ENCODE measurements around the gene RAPGEFL1. TPM values are rescaled to one million over a fixed set of nuclear protein-coding genes. Genes with fewer than 3 reads are reported as not detected.
"Not testable (repeated sequence)": the region's sequence is repeated elsewhere in the genome, so short reads cannot be mapped to it uniquely, and the experiment has no call there.

RAPGEFL1 gene
- total RNA-seq, 1 donor from 2014 or later, result 9.3 TPM

DNA sequence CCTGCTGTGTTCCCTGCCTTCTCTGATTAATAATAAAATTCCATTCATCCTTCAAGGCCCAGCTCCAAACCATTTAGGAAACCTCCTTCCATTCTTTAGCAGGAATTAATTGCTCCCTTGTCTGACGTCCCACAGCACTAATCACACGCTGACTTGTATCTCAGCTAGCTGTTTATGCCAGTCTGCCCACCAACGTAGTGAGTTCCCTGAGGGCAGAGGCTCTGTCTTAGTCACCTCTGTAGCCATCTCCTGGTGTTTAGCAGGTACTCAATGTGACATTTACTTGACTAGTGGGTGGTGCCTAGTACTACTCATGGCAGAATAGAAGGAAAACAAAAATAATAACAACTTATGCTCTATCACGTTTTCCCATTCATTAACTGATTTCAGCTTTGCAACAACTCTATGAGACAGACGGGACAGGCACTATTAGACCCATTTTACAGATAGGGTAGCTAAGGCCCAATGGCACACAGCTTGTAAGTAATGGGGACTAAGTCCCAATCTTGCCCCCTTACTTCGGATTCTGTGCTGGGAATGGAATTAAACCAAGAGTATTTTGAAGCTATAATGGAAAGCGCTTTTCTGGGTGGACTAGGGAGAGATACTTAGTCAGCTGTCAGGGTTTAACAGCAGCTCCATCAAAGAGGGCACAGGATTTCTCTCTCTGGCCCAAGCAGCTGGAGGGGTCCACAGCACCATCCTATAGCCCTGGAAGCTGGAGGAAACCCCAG lies 40.9 kb downstream of the RAPGEFL1 start:
- peak overlapping the region; percentile 84 for H3K27ac ChIP-seq

DNA sequence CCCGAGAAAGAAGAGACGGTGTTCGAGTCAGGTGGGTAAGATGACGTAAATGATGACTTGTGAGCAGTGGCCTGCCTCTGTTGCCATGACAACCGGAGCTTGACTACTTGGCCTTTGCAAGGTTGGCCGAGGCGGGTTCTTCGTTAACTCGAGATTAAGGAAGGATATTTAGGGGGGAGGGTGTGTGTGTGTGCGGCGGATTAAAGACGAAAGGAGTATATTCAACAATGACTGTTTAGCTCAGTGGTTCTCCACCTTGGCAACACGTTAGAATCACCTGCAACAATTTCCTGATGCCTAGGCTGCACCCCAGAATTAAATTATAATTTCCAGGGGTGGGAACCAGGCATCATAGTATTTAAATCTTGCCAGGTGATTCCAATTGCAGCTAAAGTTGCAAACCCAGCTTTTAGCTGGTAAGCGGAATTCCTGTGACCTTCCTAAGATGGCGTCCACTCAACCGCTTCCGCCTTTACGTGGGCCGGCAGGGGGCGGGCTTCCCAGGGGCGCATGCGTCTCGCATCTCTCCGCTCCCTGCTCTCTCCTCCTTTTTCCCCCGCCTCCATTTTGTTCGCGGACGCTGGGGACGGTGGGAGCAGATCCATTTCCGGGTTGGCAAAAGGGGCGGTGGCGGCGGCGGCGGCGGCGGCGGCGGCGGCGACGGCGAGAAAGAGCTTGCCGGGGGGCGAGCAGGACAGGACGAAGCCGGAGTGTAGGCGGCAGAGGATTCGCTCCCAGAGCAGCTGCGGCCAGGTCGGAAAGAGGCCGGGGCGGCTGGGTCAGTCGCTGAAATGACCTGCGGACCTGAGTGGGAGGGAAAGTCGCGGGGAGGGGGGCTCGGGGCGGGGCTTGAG lies 41.7 kb downstream of the RAPGEFL1 start, which contains the start of gene WIPF2:
Gene WIPF2 (plus strand): TSS at position 565 of the 854 bp plus-strand sequence. CDS start 37,156 bp downstream, outside the sequence.
- Histone ChIP-seq H3K27me3 (ENCODE audit: low read depth) (no peaks in the 10 kb centered on the region), H3K9me3 (no peaks in the 10 kb centered on the region), H3K36me3 (no peaks in the 10 kb centered on the region), H3K4me1 (peaks cover 18% of the 10 kb centered on the region), H3K27ac (peak within 1 kb of the TSS; percentile 84), H3K4me3 (peak within 1 kb of the TSS; percentile 75)
- TF ChIP-seq, protein P1, sequence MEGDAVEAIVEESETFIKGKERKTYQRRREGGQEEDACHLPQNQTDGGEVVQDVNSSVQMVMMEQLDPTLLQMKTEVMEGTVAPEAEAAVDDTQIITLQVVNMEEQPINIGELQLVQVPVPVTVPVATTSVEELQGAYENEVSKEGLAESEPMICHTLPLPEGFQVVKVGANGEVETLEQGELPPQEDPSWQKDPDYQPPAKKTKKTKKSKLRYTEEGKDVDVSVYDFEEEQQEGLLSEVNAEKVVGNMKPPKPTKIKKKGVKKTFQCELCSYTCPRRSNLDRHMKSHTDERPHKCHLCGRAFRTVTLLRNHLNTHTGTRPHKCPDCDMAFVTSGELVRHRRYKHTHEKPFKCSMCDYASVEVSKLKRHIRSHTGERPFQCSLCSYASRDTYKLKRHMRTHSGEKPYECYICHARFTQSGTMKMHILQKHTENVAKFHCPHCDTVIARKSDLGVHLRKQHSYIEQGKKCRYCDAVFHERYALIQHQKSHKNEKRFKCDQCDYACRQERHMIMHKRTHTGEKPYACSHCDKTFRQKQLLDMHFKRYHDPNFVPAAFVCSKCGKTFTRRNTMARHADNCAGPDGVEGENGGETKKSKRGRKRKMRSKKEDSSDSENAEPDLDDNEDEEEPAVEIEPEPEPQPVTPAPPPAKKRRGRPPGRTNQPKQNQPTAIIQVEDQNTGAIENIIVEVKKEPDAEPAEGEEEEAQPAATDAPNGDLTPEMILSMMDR (IDR thresholded peaks at IDR 0.05), result peak; percentile 75
- ATAC-seq, result peak; percentile 98 to 99
- peak; percentile 97 for DNase-seq
- intact Hi-C loops (cut with DNase I), result no loop called here

More for the DNA sequence above, 40.9 kb downstream of the RAPGEFL1 start:
- ATAC-seq (no peak), DNase-seq (no peak)
- TF ChIP-seq, protein P1 (IDR thresholded peaks at IDR 0.05), result no peak
- intact Hi-C loops (cut with DNase I), result no loop called here
- H3K36me3 ChIP-seq, result no peaks in the 10 kb centered on the region
- H3K9me3 ChIP-seq, result no peaks in the 10 kb centered on the region
- H3K4me3 ChIP-seq, result peak overlapping the region; percentile 75
- peaks cover 12% of the 10 kb centered on the region for H3K4me1 ChIP-seq
- H3K27me3 ChIP-seq (ENCODE audit: low read depth), result no peaks in the 10 kb centered on the region

GRCh38 chr17:40219594-40220338 lies 42.5 kb downstream of the RAPGEFL1 start:
- TF ChIP-seq, protein P1 (IDR thresholded peaks at IDR 0.05), result no peak
- Histone ChIP-seq H3K4me3 (peak overlapping the region; percentile 75), H3K4me1 (peaks cover 26% of the 10 kb centered on the region), H3K9me3 (no peaks in the 10 kb centered on the region), H3K27ac (peak overlapping the region; percentile 84), H3K36me3 (no peaks in the 10 kb centered on the region), H3K27me3 (ENCODE audit: low read depth) (no peaks in the 10 kb centered on the region)
- DNase-seq (no peak), ATAC-seq (peak; percentile 57 to 75)
- intact Hi-C loops (cut with DNase I), result loop anchor here (10.0 kb wide), 1 partner anchor 65 kb away; the partner anchor contains the start of gene CDC6

- no peak overlapping the region for H3K4me3 ChIP-seq
- H3K4me1 ChIP-seq, result peaks cover 36% of the 10 kb centered on the region
- DNase-seq (no peak), ATAC-seq (peak; percentile 64 to 81)
- H3K27ac ChIP-seq, result peak overlapping the region; percentile 38
- no peaks in the 10 kb centered on the region for H3K27me3 ChIP-seq (ENCODE audit: low read depth)
- peaks cover 31% of the 10 kb centered on the region for H3K36me3 ChIP-seq
- intact Hi-C loops (cut with DNase I), result loop anchor here (10.0 kb wide), 1 partner anchor 60 kb away; the partner anchor contains the start of gene CDC6
- no peaks in the 10 kb centered on the region for H3K9me3 ChIP-seq
- TF ChIP-seq, protein P1 (IDR thresholded peaks at IDR 0.05), result no peak
Measured at GRCh38 chr17:40224718-40225550, 47.7 kb downstream of the RAPGEFL1 start.

- not testable (repeated sequence) for H3K27me3 ChIP-seq (ENCODE audit: low read depth); ATAC-seq; H3K27ac ChIP-seq; DNase-seq; H3K4me3 ChIP-seq; H3K9me3 ChIP-seq
- peaks cover 54% of the 10 kb centered on the region for H3K36me3 ChIP-seq
- H3K4me1 ChIP-seq, result peaks cover 16% of the 10 kb centered on the region
- intact Hi-C loops (cut with DNase I), result loop anchor here (10.0 kb wide), 1 partner anchor 56 kb away; the partner anchor contains the start of gene CDC6
Measured at GRCh38 chr17:40229146-40229545, 51.9 kb downstream of the RAPGEFL1 start.
